Liver (tissue), 9 donors: ENCODE data around the gene LDLRAD4. TPM values are rescaled to one million over a fixed set of nuclear protein-coding genes. Genes with fewer than 3 reads are reported as not detected.

Source experiments
- DNase-seq: peaks from one replicate; pipeline ENCODE4 v3.0.0-alpha.2; 2017; ENCODE audit warnings: low spot score
- H3K27ac ChIP-seq, 2 donors: one replicate each; pipeline ENCODE4 v1.7.0; 2013; ENCODE audit warnings: inconsistent platforms in 2 of 2, low read length in 2 of 2, control low read depth in 1 of 2, low read depth in 1 of 2, mild to moderate bottlenecking in 1 of 2
- H3K27me3 ChIP-seq, 4 donors: one replicate each; pipeline versions ENCODE4 v1.6.1 to v1.7.0; 2013; ENCODE audit warnings: low read length in 3 of 4, inconsistent platforms in 1 of 4, mild to moderate bottlenecking in 1 of 4, moderate library complexity in 1 of 4; ENCODE audit not compliant: control insufficient read depth in 4 of 4, insufficient read depth in 4 of 4
- H3K36me3 ChIP-seq, 4 donors: one replicate each; pipeline versions ENCODE4 v1.6.1 to v1.7.0; 2013; ENCODE audit warnings: low read length in 3 of 4, mild to moderate bottlenecking in 3 of 4, low read depth in 1 of 4, moderate library complexity in 1 of 4; ENCODE audit not compliant: control insufficient read depth in 4 of 4, insufficient read depth in 3 of 4
- H3K4me1 ChIP-seq, 4 donors: one replicate each; pipeline versions ENCODE4 v1.6.1 to v1.7.0; 2013; ENCODE audit warnings: low read length in 3 of 4, mild to moderate bottlenecking in 3 of 4, moderate library complexity in 1 of 4; ENCODE audit not compliant: control insufficient read depth in 4 of 4, insufficient read depth in 4 of 4
- H3K4me3 ChIP-seq, 3 donors: one replicate each; pipeline versions ENCODE4 v1.6.1 to v1.7.0; 2013; ENCODE audit warnings: low read length in 3 of 3, control low read depth in 1 of 3, low read depth in 1 of 3, mild to moderate bottlenecking in 1 of 3
- H3K9ac ChIP-seq, 2 donors: one replicate each; pipeline ENCODE4 v1.7.0; 2013; ENCODE audit warnings: low read length in 2 of 2, mild to moderate bottlenecking in 2 of 2, moderate library complexity in 2 of 2, control low read depth in 1 of 2, low read depth in 1 of 2
- H3K9me3 ChIP-seq, 4 donors: one replicate each; pipeline versions ENCODE4 v1.6.1 to v1.7.0; 2013; ENCODE audit warnings: low read length in 3 of 4; ENCODE audit not compliant: control insufficient read depth in 4 of 4
- ATF3 ChIP-seq: IDR thresholded peaks from 2 replicates; pipeline ENCODE4 v1.6.1; 2016; ENCODE audit warnings: antibody characterized with exemption
- CTCF ChIP-seq: fragments of 150-350 bp; IDR thresholded peaks from 2 replicates; pipeline ENCODE4 v1.5.1; 2017; ENCODE audit warnings: improper control_type of control experiment, low read depth, low read length; ENCODE audit not compliant: missing input control
- EGR1 ChIP-seq, 2 donors: IDR thresholded peaks; 2 replicates each; pipeline ENCODE4 v1.6.1; 2016 to 2018; ENCODE audit warnings: antibody characterized with exemption in 2 of 2, low read depth in 2 of 2
- FOXA2 ChIP-seq: IDR thresholded peaks from 2 replicates; pipeline ENCODE4 v1.6.1; 2016; ENCODE audit warnings: antibody characterized with exemption
- JUND ChIP-seq, 2 donors: IDR thresholded peaks; 2 replicates each; pipeline ENCODE4 v1.6.1; 2016; ENCODE audit warnings: antibody characterized with exemption in 2 of 2
- MAX ChIP-seq: IDR thresholded peaks from 2 replicates; pipeline ENCODE4 v1.6.1; 2016; ENCODE audit warnings: antibody characterized with exemption
- NR2F2 ChIP-seq: IDR thresholded peaks from 2 replicates; pipeline ENCODE4 v1.6.1; 2016; ENCODE audit warnings: antibody characterized with exemption
- RAD21 ChIP-seq, 2 donors: IDR thresholded peaks; 2 replicates each; pipeline ENCODE4 v1.6.1; 2016; ENCODE audit warnings: antibody characterized with exemption in 2 of 2, mild to moderate bottlenecking in 2 of 2
- YY1 ChIP-seq: IDR thresholded peaks from 2 replicates; pipeline ENCODE4 v1.6.1; 2016; ENCODE audit warnings: antibody characterized with exemption, mild to moderate bottlenecking
- ZBTB33 ChIP-seq: IDR thresholded peaks from 2 replicates; pipeline ENCODE4 v1.6.1; 2016; ENCODE audit warnings: antibody characterized with exemption
- WGBS: extraction: QIAGEN DNeasy Blood & Tissue Kit; methylation state at CpG from one replicate; pipeline ENCODE4 v1.1.7; 2013; 5-methylcytosine and 5-hydroxymethylcytosine counted together
- polyA plus RNA-seq, 2 donors: library from polyadenylated mRNA; stranded (reverse) in 1 of 2; unstranded in 1 of 2; fragments of 200-250 nt in 1 of 2; fragments of >200 nt in 1 of 2; fragmentation: Nextera tagmentation in 1 of 2; extraction: Ambion mirVana in 1 of 2; gene quantifications; one replicate each; pipeline versions ENCODE4 v1.2.1 to v1.2.3, GENCODE V29; 2013 to 2015
- total RNA-seq, 2 donors: library from RNA; depleted of rRNA; stranded (reverse); fragments of >200 nt; gene quantifications; one replicate each; pipeline ENCODE4 v1.2.3, GENCODE V29; 2014
- TF ChIP-seq, protein P1 (sequence below): IDR thresholded peaks from 2 replicates; pipeline ENCODE4 v1.6.1; 2016; ENCODE audit warnings: antibody characterized with exemption, mild to moderate bottlenecking
- donor health status: healthy.
- donor health status: healthy.
- donor health status: healthy.
- donor health status: healthy.
- donor health status: healthy.

The LDLRAD4 gene
- total and polyA plus RNA-seq, 4 donors: 4.8 to 41.7 (median 12.7) TPM

DNA sequence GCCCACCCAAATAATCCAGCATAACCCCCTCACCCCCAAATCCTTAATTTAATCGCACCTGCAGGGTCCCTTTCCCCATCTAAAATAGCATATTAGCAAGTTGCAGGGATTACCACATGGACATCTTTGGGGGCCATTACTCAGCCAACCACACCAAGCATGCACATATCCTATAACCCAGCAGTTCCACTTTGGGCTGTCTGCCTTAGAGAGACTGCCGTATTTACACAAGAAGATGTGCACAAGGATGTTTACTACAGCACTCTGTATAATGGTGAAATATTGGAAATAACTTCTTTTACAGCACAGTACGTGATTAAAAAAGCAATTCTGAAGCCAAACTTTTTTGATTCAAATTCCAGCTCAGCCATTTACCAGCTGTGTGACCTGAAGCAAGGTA, 17.3 kb upstream of the LDLRAD4 start (continued):
- no peak for TF ChIP-seq ZBTB33
- TF ChIP-seq NR2F2: no peak
- TF ChIP-seq RAD21 (IDR thresholded peaks at IDR 0.05): no peak
- TF ChIP-seq JUND (IDR thresholded peaks at IDR 0.05): no peak

DNA sequence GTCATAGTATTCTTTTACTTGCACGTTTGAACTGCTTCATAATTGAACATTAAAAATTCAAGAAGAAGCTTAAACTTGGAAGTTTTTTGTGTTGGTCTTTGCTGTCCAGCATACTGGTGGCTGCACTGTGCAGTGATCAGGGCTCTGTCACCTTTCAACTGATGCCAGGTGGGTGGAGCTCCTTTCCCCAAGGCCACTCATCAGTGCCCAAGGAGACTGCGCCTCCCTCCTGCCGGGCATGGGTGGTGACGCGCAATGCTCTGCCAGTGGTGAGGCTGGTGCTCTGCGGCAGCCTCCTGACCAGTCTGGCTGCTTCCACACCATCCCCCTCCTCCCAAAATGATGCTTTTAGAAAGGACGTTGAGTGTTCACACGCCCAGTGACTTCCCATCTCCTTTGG, 16.0 kb upstream of the LDLRAD4 start:
- Histone ChIP-seq H3K27ac (no peak overlapping the region), H3K4me1 (no peaks in the 10 kb centered on the region), H3K4me3 (no peak overlapping the region), H3K9me3 (peaks cover 0 to 13% (median 4%) of the 10 kb centered on the region in 4 donors), H3K36me3 (no peaks in the 10 kb centered on the region), H3K27me3 (no peaks in the 10 kb centered on the region), H3K9ac (no peak overlapping the region)
- TF ChIP-seq YY1 (no peak), ATF3 (no peak), RAD21 (IDR thresholded peaks at IDR 0.05) (no peak)
- no peak for DNase-seq
- 80% methylated on average over 8 of the region's 8 CpGs for WGBS

GRCh38 chr18:13206301-13206700, 12.3 kb upstream of the LDLRAD4 start:
- TF ChIP-seq ZBTB33 (no peak), FOXA2 (no peak), CTCF (no peak), EGR1 (IDR thresholded peaks at IDR 0.05; ENCODE audit: low read depth in 2 of 2) (no peak), MAX (no peak), YY1 (no peak)
- TF ChIP-seq, protein P1, sequence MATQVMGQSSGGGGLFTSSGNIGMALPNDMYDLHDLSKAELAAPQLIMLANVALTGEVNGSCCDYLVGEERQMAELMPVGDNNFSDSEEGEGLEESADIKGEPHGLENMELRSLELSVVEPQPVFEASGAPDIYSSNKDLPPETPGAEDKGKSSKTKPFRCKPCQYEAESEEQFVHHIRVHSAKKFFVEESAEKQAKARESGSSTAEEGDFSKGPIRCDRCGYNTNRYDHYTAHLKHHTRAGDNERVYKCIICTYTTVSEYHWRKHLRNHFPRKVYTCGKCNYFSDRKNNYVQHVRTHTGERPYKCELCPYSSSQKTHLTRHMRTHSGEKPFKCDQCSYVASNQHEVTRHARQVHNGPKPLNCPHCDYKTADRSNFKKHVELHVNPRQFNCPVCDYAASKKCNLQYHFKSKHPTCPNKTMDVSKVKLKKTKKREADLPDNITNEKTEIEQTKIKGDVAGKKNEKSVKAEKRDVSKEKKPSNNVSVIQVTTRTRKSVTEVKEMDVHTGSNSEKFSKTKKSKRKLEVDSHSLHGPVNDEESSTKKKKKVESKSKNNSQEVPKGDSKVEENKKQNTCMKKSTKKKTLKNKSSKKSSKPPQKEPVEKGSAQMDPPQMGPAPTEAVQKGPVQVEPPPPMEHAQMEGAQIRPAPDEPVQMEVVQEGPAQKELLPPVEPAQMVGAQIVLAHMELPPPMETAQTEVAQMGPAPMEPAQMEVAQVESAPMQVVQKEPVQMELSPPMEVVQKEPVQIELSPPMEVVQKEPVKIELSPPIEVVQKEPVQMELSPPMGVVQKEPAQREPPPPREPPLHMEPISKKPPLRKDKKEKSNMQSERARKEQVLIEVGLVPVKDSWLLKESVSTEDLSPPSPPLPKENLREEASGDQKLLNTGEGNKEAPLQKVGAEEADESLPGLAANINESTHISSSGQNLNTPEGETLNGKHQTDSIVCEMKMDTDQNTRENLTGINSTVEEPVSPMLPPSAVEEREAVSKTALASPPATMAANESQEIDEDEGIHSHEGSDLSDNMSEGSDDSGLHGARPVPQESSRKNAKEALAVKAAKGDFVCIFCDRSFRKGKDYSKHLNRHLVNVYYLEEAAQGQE: no peak
- Histone ChIP-seq H3K4me1 (no peaks in the 10 kb centered on the region), H3K27me3 (no peaks in the 10 kb centered on the region), H3K36me3 (no peaks in the 10 kb centered on the region), H3K9me3 (no peaks in the 10 kb centered on the region), H3K9ac (no peak overlapping the region), H3K27ac (no peak overlapping the region), H3K4me3 (no peak overlapping the region)
- DNase-seq: no peak
- 87% methylated on average over 6 of the region's 6 CpGs for WGBS
